Omental fat pad (tissue), 4 donors: ENCODE data around the gene GDPD1. TPM values are rescaled to one million over a fixed set of nuclear protein-coding genes. Genes with fewer than 3 reads are reported as not detected.

Experiments used
- ATAC-seq: fragments of 150-250 bp; one replicate; pipeline ENCODE4 v1.9.1; 2016; ENCODE audit warnings: mild to moderate bottlenecking, moderate library complexity; ENCODE audit not compliant: low FRiP score
- DNase-seq: peaks from one replicate; pipeline ENCODE4 v3.0.0-alpha.2; 2019; ENCODE audit warnings: low spot score
- CTCF ChIP-seq, 3 donors: fragments of 450-650 bp; IDR thresholded peaks; one replicate each; pipeline ENCODE4 v1.5.1; 2016 to 2017; ENCODE audit warnings: antibody characterized with exemption in 3 of 3, mild to moderate bottlenecking in 3 of 3, moderate library complexity in 2 of 3
- small RNA-seq: library from RNA; depleted of rRNA; stranded (forward); fragments of <200 nt; gene quantifications from one replicate; pipeline ENCODE3, GENCODE V24; 2016
- total RNA-seq, 4 donors: library from RNA; depleted of rRNA; stranded (reverse); fragments of >200 nt; gene quantifications; one replicate each; pipeline ENCODE4 v1.1.0, GENCODE V29; 2016

Gene GDPD1
- total RNA-seq, 4 donors from 2014 or later, result 0.24 to 3.3 (median 2.6) TPM

- no peak for TF ChIP-seq CTCF (IDR thresholded peaks at IDR 0.05)
- ATAC-seq, result no peak
- DNase-seq, result no peak
Measured at GRCh38 chr17:59315866-59316265, 95.6 kb downstream of the GDPD1 start.

Small RNAs within 50 kb of the gene (small RNA-seq; reads per million reads assigned to genes)
- gene RF00019 (not detected), gene SNRPGP17 (not detected)

Other genes starting within 250 kb of the GDPD1 start
- gene TRIM37, start 113.6 kb upstream of the GDPD1 start, total RNA-seq, result 10 to 100 TPM; 16.8 to 29.3 (median 21.5) TPM
- gene SKA2, start 65.3 kb upstream of the GDPD1 start, total RNA-seq, result 10 to 100 TPM; 11.8 to 28.4 (median 20.2) TPM
- gene PRR11, start 64.8 kb upstream of the GDPD1 start, total RNA-seq, result 1 to 10 TPM in 2 of 4 donors, under 1 TPM in 2; 0.82 to 3.5 (median 1.4) TPM
- 10 to 100 TPM in 3 of 4 donors, 1 to 10 TPM in 1; 6.8 to 12.1 (median 10.7) TPM for gene SMG8, start 10.5 kb upstream of the GDPD1 start, total RNA-seq
- gene YPEL2, start 111.1 kb downstream of the GDPD1 start, total RNA-seq, result 10 to 100 TPM; 34.3 to 53.6 (median 40.7) TPM